Stimulated activated CD8-positive, alpha-beta memory T cell treated with anti-CD3 and anti-CD28 coated beads, Interleukin-2, amount 100 ng/mL, for 48 hours (primary cell): ENCODE measurements around the gene TMEM209.
"Not testable (repeated sequence)": the region's sequence is repeated elsewhere in the genome, so short reads cannot be mapped to it uniquely, and the experiment has no call there.

ENCODE experiments used
- DNase-seq, 2 donors: peaks; one replicate each; pipeline ENCODE4 v3.0.0-alpha.2; 2020; ENCODE audit warnings: low read depth in 2 of 2

Gene TMEM209

DNA sequence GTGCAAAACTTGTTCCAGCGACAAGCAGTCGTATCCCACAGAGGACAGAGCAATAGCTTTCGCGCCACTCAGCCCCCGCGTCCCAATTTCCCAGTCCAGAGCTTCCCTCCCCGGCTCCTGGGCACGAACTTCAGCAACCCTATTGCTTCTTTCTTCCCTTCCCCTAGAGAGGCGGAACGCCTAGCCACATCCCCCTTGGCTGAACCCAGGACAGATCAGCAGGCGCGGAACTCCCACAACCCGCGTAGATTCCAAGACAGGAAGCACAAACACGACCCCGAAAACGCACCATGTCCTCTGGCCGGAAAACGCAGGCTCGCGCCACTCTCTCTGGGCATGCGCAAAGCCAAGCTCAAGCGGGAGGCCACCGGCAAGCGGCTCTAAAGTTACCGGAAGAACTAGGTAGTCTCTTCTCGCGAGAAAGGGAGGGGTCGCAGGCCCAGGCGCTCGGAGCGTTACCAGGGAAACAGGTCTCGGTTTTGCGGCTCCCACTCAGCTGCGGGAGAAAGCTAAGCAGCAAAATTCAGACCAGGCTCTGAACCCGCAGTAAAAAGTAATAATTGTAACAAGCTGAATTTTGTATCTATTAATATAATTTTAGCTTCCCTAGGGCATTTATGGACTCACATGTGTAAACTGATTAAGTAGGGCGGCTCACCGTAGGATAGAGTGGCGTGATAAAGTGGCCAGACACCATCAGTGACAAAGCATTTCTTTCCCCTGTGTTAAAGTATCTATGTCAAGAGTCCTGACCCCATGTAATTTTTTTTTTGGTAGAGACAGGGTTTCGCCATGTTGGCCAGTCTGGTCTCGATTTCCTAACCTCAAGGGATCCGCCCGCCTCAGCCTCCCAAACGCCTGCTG is at the start of gene TMEM209:
Gene TMEM209 (minus strand): TSS at position 323 of the 864 bp plus-strand sequence. CDS start 31 bp downstream, at position 292.
- DNase-seq = peak; percentile 88 to 93

DNA sequence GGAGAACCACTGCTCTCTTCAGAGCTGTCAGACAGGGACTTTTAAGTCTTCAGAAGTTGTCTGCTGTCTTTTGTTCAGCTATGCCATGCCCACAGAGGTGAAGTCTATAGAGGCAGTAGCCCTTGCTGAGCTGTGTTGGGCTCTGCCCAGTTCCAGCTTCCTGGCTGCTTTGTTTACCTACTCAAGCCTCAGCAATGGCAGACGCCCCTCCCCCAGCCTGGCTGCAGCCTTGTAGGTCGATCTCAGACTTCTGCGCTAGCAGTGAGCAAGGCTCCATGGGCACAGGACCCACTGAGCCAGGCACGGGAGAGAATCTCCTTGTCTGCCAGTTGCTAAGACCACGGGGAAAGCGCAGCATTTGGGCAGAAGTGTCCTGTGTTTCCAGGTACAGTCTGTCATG is 49.3 kb upstream of the TMEM209 start:
- DNase-seq = no peak

- not testable (repeated sequence) for DNase-seq
Measured at GRCh38 chr7:130249626-130250025, 44.4 kb upstream of the TMEM209 start.

DNA sequence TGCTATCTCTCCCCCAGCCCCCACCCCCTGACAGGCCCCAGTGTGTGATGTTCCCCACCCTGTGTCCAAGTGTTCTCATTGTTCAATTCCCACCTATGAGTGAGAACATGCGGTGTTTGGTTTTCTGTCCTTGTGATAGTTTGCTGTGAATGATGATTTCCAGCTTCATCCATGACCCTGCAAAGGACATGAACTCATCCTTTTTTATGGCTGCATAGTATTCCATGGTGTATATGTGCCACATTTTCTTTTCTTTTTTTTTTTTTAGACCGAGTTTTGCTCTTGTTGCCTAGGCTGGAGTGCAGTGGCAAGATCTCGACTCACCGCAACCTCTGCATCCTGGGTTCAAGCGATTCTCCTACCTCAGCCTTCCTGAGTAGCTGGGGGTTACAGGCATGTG is 43.6 kb upstream of the TMEM209 start:
- not testable (repeated sequence) for DNase-seq

DNA sequence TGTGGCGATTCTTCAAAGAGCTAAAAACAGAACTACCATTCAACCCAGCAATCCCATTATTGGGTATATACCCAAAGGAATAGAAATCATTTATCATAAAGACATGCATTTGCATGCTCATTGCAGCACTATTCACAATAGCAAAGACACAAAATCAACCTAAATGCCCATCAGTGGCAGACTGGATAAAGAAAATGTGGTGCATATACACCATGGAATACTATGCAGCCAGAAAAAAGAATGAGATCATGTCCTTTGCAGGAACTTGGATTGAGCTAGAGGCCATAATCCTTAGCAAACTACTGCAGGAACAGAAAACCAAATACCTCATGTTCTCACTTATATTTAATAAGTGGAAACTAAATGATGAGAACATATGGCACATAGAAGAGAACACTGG is 41.3 kb upstream of the TMEM209 start:
- DNase-seq = not testable (repeated sequence)

- not testable (repeated sequence) for DNase-seq
Measured at GRCh38 chr7:130243486-130243885, 38.3 kb upstream of the TMEM209 start.

DNA sequence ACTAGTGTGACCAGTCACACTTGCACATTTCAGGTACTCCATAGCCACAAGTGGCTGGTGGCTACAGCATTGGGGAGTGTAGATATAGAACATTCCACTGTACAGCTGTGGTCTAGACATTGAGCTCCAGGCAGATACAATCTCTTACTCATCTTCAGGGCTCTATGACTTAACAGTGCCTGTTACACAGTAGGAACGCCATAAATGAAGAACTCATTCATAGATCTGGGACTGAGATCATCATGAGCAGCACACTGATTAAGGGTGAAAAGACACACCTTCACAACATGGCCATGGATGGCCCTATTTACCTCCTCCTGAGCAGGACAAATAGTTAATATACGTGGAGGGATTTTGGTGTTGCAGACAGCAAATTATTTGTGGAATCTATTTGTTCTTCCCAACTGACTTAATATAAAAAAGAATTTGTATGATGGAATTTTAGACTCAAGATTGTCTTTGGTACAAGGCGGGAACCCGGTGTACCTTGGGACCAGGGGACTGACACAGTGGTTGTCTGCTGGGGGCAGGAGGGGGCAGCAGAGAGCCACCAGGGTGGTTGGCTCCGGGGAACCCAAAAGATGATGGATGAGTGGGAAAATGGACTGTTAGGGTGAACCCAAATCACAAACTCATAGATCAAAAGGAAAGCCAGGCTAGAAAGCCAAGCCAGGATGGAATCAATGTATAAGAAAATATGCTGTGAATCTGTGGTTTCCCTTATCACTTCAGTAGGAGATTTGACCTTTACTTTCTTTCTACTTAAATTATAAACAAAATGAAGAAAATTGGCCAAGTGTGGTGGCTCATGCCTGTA is 37.2 kb upstream of the TMEM209 start:
- peak; percentile 34 to 47 for DNase-seq

DNA sequence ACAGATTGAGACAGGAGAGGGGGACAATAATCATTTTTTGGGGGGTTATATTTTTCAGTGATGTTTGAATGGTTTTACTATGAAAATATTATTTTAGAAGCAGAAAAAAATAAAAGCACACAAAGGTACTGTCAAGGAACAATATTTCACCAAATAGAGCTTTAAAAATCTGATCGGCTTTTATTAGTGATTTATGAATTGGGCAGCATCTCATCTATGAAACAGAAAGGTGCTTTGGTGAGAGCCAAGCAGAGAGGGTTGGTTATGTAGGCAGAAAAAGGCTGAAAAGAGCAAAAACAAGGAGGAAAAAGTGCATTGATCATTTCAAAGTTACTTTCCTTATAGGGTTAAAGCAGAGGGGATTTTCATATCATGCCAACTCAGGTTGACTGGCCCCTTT is 35.0 kb upstream of the TMEM209 start:
- no peak for DNase-seq

DNA sequence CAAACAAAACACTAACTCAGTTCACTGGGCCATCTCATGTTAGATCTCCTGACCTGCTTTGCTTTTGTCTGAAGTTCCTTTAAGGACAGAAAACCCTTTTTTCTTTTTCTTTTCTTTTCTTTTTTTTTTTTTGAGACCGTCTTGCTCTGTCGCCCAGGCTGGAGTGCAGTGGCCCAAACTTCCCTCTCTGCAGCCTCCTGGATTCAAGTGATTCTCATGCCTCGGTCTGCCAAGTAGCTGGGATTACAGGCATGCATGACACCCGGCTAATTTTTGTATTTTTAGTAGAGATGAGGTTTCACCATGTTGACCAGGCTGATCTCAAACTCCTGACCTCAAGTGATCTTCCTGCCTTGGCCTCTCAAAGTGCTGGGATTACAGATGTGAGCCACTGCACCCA is 31.2 kb upstream of the TMEM209 start:
- DNase-seq = not testable (repeated sequence)

GRCh38 chr7:130234078-130234477 is 28.9 kb upstream of the TMEM209 start:
- no peak for DNase-seq

DNA sequence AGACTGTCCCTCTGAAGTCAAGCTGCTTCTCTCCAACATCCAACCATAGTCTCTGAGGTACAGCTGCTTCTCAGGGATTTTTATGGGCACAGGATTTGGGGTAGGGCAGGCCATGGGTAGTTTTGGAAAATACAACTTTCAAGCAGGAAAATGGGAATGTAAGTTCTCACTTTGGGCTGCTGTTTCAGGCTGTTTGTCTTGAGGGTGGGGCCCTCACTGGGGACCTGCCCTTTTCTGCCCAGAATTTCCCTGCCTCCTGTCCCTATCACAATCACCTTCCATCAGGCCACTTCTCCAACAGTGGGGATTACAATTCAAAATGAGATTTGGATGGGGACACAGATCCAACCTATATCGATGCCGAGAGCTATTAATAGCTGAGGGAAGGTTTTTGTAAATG is 27.0 kb upstream of the TMEM209 start:
- DNase-seq = no peak

DNA sequence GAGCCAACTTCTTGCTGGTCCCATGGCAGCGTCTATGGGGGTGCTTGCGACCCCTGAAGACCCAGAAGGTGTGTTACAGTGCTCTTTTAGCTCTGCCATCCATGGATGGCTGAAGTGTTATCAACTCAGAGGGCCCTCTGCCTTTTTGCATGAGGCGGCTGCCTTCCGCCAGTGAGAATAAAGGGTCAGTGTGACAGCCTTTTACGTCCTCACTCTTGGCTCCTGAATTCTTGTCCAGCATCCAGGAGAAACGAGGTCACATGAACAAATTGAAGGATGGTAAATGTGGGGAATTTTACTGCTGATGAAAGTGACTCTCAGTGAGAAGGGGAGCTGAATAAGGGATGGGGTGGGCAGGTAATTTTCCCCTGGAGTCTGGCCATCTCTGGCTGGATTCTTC is 26.6 kb upstream of the TMEM209 start:
- DNase-seq = no peak

DNA sequence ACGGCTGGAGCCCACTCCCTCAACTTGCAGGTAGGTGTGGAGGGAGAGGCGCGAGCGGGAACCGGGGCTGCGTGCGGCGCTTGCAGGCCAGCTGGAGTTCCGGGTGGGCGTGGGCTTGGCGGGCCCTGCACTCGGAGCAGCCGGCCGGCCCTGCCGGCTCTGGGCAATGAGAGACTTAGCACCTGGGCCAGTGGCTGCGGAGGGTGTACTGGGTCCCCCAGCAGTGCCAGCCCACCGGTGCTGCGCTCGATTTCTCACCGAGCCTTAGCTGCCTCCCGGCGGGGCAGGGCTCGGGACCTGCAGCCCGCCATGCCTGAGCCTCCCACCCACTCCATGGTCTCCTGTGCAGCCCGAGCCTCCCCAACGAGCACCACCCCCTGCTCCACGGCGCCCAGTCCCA is 24.8 kb upstream of the TMEM209 start:
- DNase-seq = not testable (repeated sequence)

GRCh38 chr7:130228840-130229502 is 23.8 kb upstream of the TMEM209 start:
- DNase-seq = no peak

DNA sequence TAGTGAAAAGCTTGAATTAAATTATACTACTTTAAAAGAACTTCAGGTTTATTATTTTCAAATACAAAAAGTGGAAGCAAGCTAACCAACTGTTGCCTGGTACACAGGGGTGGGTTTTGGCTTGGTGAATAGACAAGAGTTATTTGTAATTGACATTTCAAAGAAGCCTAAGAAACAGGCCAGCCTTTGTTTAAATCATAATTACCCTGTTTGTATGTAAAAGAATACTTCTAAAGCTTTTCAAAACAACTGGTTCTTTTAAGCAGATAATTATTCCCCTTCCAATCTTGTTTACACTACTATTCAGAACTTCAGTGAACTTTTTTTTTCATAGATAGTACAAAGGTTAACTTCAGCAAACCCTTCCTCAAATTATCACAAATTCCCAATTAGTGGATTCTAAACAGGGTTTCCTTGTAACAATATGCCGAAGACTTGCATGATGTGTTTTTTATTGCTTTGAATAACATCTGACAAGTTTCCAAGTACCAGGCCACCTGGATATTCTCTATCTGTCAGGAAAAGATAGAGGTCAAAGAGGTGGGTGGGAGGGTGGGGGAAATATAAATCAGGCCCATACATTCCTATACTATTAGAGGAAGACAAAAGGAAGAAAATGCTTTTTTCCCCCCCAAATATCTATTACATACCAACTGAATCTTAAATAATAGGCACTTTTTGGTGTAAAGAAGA is 22.8 kb upstream of the TMEM209 start:
- DNase-seq = no peak

GRCh38 chr7:130226333-130226732 is 21.1 kb upstream of the TMEM209 start:
- DNase-seq = no peak

- not testable (repeated sequence) for DNase-seq
Measured at GRCh38 chr7:130224923-130225322, 19.7 kb upstream of the TMEM209 start.

DNA sequence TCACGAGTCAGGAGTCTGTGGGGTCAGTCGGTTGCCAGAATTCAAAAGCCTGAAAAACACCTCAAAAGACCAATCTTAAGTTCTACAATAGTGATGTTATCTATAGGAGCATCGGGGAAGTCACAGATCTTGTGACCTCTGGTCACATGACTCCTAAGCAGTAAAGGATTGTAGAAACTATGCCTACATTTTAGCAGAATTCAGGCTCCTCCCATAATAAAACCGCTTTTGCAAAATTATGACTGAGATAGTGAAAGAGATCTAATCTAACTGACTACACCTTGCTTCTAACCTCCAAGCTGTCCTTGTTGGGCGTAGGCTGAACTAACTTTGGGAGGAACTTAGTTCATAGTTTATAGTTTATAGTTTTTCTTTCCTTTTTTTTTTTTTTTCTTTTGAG is 19.0 kb upstream of the TMEM209 start:
- no peak for DNase-seq

DNA sequence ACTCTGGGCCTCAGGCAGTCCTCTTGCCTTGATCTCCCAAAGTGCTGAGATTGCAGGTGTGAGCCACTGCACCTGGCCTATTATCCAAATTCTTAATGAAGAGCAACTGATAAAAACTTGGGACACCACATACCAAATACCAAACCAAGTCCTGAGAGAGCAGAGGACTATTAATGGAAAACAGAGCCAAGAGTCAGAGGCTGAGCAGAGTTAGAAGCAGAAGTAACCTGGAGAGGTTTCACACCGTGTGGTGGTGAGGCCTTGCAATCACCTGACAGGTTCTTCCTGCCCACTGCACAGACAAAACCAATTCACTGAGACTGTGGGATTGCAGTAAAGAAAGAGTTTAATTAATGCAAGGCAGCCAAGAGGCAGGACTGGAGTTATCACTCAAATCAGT is 18.4 kb upstream of the TMEM209 start:
- no peak for DNase-seq

- no peak for DNase-seq
Measured at GRCh38 chr7:130221746-130222145, 16.5 kb upstream of the TMEM209 start.

DNA sequence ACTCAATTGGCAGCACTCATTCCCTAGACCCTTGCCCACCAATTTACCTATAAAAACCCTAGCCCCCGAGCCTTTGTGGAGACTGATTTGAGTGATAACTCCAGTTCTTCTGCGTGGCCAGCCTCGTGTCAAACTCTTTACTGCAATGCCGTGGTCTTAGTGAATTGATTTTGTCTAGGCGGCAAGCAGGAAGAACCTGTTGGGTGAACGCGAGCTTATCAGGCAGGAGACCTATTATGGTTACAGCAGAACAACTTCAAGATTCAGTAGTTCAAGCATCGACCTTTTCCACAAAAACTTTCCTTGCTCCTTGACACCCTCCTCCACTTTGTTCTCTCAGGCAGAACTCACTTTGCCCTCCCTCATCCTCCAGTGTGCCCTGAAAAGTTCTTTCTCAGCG is 14.7 kb upstream of the TMEM209 start:
- DNase-seq = no peak
